Stimulated activated CD4-positive, alpha-beta T cell treated with anti-CD3 and anti-CD28 coated beads, Interleukin-2, amount 100 ng/mL, for 24 hours (primary cell): ENCODE data around the gene ARSI.
"Not testable (repeated sequence)": the region's sequence is repeated elsewhere in the genome, so short reads cannot be mapped to it uniquely, and the experiment has no call there.

Source experiments
- DNase-seq, 2 donors: peaks; one replicate each; pipeline ENCODE4 v3.0.0-alpha.2; 2020

ARSI gene

DNA sequence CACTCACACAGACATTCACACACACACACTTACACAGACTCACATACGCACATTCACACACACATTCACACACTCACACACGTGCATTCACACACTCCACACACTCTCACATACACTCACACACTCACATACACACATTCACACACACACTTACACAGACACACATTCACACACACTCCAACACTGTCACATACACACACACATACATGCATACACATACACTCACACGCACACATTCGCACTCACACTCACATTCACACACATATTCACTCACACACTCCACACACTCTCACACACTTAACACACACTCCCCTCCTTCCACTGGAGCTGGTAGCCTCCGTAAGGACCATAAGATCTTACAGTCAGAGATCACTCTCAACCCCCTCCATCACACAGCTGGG lies 39.3 kb downstream of the ARSI start:
- DNase-seq = no peak

GRCh38 chr5:150262502-150262901 lies 40.2 kb downstream of the ARSI start:
- no peak for DNase-seq

- no peak for DNase-seq
These were observed 41.5 kb downstream of the ARSI start for GRCh38 chr5:150261231-150261630.

DNA sequence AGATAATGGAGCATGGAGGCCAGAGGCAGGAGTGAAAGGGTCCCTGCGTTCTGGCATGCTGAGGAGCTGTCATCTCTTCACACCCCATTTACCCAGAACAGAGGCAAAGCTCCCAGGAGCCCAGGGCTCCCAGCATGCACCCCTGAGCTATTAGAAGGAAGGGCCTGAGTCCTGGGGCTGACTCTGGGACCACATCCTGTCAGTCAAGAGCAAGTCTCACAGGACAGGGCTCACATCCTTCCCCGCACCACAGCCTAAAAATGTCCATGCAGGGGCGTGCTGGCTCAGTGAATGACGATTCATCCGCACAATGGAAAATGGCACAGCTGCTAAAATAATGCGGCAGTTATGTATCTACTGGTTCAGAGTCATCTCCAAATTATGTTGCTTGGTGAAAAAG lies 44.6 kb downstream of the ARSI start:
- DNase-seq = no peak

DNA sequence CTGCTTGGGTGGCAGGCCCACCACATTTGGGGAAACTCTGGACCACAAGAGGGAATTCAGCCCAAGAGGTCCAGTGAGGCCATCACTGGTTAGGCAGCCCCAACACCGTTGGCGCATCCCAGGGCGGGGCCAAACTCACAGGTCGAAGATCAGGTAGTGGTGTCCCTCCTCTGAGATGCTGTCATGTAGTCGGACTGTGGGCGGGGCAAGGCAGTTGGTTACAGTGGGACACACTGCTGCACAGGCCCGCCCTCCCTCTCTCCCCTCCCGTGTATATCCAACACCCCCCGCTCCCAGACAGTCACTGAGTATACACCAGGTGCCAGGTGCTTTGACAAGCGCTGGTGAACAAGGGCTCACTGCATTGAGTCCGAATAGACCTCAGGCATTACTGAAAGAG lies 45.3 kb downstream of the ARSI start:
- no peak for DNase-seq

GRCh38 chr5:150256410-150257064 lies 46.2 kb downstream of the ARSI start:
- no peak for DNase-seq

GRCh38 chr5:150255659-150256409 lies 46.9 kb downstream of the ARSI start:
- no peak for DNase-seq

- DNase-seq = no peak
These were observed 47.9 kb downstream of the ARSI start for GRCh38 chr5:150254774-150255173.

GRCh38 chr5:150254363-150254762 lies 48.3 kb downstream of the ARSI start:
- DNase-seq = no peak

DNA sequence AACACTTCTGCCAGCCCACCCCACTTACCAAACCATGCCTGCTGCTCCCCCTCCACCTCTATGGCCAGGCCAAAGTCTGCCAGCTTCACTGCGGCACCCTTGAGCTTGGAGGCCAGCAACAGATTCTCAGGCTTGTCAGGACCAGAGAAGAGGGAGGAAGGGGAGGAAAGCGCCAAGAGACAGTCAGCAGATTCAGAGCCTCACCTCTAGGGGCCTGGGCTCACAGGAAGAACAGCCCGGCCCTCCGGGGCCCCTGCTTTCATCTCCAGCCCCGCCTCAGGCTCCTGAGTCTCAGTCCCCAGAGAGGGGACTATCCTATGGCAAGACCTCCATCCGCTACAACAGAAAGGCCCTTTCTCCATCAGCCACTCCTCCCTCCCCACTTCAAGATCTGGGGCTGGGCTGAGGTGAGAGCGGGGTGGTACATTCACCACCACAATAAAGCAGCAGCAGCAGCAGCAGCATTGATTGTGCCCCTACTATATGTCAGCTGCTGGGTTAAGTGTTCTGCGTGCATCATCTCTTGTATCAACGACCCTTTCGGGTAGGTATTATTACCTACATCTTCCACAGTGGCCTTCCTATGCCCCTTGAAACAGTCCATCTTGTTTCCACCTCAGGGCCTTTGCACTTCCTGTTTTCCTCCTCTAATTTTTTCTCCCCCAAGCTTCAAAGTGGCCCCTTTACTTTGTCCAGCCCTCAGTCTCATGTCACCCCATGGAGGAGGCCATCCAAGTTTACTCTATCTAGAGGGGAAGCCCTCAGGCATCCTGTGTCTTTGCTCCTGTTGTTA lies 49.1 kb downstream of the ARSI start:
- no peak for DNase-seq

DNA sequence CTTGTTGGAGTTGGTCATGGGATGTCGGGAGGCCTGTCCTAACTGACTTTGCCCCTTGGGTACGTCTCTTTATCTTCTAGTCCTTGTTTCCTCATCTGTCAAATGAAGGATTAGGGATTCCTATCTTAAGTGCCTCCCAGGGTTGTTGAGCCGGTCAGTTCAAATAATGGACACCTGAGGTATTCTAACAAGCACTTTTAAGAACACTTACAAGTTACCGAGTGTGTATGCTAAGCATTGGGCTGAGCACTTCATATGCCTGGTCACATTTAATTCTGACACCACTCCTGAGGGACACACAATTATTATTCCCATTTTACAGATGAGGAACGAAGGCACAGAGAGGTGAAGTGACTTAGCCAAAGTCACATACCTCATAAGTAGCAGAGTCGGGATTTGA lies 50.2 kb downstream of the ARSI start:
- no peak for DNase-seq

GRCh38 chr5:150251504-150251903 lies 51.2 kb downstream of the ARSI start:
- DNase-seq = no peak

- no peak for DNase-seq
These were observed 53.0 kb downstream of the ARSI start for GRCh38 chr5:150249744-150250143.

DNA sequence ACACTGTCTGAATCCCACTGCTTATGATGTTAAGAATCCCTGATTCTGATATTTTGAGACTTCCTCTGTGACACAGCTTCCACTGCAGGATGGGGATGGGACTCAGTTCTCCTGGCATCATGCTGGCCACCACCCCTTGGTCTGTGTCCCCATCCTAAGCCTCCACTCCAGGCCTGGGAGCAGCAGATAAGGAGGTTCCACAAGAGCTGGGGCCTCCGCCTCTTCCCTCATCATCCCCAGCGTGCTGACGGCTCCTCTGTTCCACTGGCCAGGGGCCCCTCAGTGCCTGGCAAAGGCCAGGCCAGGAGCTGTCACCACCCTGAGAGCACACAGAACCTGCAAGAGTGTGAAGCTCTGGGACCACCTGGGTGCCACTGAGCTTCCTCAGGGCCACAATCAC lies 53.8 kb downstream of the ARSI start:
- DNase-seq = no peak

- not testable (repeated sequence) for DNase-seq
These were observed 54.2 kb downstream of the ARSI start for GRCh38 chr5:150248493-150248892.

DNA sequence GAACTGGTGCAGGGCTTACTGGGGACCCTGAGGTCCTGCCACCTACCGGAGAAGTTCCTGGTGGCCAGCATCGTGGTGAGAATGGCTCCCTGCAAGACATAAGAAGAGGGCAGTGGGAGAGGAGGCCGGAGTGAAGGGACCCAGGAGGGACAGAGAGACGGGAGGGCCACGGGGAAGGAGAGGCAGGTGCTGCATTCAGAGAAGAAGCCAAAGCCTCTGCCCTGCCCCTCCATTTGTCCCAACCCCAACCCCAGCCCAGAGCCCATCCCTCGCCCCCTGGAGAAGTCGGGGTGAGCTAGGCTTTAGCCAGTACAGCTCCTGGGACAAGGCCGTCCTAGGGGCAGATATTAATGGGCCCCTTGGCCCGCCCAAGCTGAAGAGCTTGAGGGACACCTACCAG lies 55.0 kb downstream of the ARSI start:
- no peak for DNase-seq

GRCh38 chr5:150246835-150247234 lies 55.9 kb downstream of the ARSI start:
- no peak for DNase-seq

DNA sequence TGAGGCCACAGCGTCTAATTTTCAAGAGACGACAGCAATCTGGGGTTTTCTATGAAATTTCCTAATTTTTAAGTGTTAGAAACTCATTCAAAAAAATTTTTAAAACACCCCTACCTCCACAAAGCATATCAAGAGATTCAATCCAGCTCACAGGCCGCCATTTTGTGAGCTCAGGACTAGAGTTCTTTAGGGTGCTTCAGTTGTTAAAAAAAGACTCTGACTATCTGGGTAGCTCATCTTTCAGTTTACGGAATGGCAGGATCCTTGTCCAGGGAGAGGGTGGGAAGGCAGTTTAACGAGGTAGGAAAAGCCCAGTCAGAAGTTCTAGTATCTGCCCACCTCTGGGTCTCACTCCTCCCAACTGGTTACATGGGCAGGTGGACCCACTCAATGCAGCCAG lies 56.3 kb downstream of the ARSI start:
- no peak for DNase-seq
